ENCODE data around the gene MEIOSIN. TPM values are rescaled to one million over a fixed set of nuclear protein-coding genes. Genes with fewer than 3 reads are reported as not detected.

Gene MEIOSIN
- total and polyA plus RNA-seq, 9 of the 15 experiments (the other 6 are each of a cell fraction or from before 2014, with no cell fraction given): 0.06 to 2.0 (median 0.76) TPM

GRCh38 chr19:45739498-45740439 is 6.5 kb downstream of the MEIOSIN start (continued):
- TF ChIP-seq HBP1 (CRISPR knock-in tag; IDR thresholded peaks at IDR 0.05): no peak
- peak in 1 of 2 experiments; percentile 50; a peak in 1 of 4 replicates for TF ChIP-seq ARNT (IDR thresholded peaks at IDR 0.05)
- TF ChIP-seq MAZ (CRISPR knock-in tag; conservative IDR thresholded peaks at IDR 0.05 in 1 of 2, IDR thresholded peaks at IDR 0.05 in 1 of 2): 0 out of 4 replicates have a peak, but pooled peaks of 1 of the 2 experiments have one; percentile 19
- TF ChIP-seq RBM25 (IDR thresholded peaks at IDR 0.05; ENCODE audit: low read depth, low read length, severe bottlenecking): peak; percentile 96
- peak; percentile 43 for TF ChIP-seq HDAC2 (IDR thresholded peaks at IDR 0.05)
- TF ChIP-seq KLF16 (IDR thresholded peaks at IDR 0.05): no peak
- peak; percentile 29 for TF ChIP-seq BHLHE40 (IDR thresholded peaks at IDR 0.05; ENCODE audit: low read length)
- TF ChIP-seq RCOR1 (IDR thresholded peaks at IDR 0.05; ENCODE audit: borderline replicate concordance in 1 of 2, low read depth in 2 of 2, low read length in 2 of 2): peak in 1 of 2 experiments; percentile 80; a peak in 2 of 4 replicates
- TF ChIP-seq DNMT1 (IDR thresholded peaks at IDR 0.05): no peak
- TF ChIP-seq HNRNPH1 (optimal IDR thresholded peaks at IDR 0.05; ENCODE audit: low read depth, low read length): no peak
- peak; percentile 77 for TF ChIP-seq POLR2B (IDR thresholded peaks at IDR 0.05; ENCODE audit: low read depth, partially characterized antibody)
- no peak for TF ChIP-seq AFF1 (IDR thresholded peaks at IDR 0.05; ENCODE audit: low read depth in 1 of 2, partially characterized antibody in 2 of 2)
- TF ChIP-seq SMARCA4 (IDR thresholded peaks at IDR 0.05): 0 out of 2 replicates have a peak, but pooled peaks have one; percentile 36
- TF ChIP-seq ZNF253 (CRISPR knock-in tag; conservative IDR thresholded peaks at IDR 0.05): no peak
- peak; percentile 71 for TF ChIP-seq CEBPG (CRISPR knock-in tag; IDR thresholded peaks at IDR 0.05)
- TF ChIP-seq CEBPG (tag; conservative IDR thresholded peaks at IDR 0.05 in 1 of 2, IDR thresholded peaks at IDR 0.05 in 1 of 2): peak; percentile 88 to 91
- peak; percentile 58 for TF ChIP-seq HCFC1 (IDR thresholded peaks at IDR 0.05; ENCODE audit: low read depth, low read length)
- TF ChIP-seq ADNP (tag; IDR thresholded peaks at IDR 0.05): peak; percentile 66; the same call in 1 of the 2 replicates
- peak; percentile 74 for TF ChIP-seq BRD9 (IDR thresholded peaks at IDR 0.05; ENCODE audit: low read depth, partially characterized antibody)
- no peak for TF ChIP-seq HMG20B (CRISPR knock-in tag; IDR thresholded peaks at IDR 0.05)
- peak; percentile 52; the same call in 1 of the 2 replicates for TF ChIP-seq ELF1 (tag; IDR thresholded peaks at IDR 0.05)
- no peak for TF ChIP-seq SIN3A (IDR thresholded peaks at IDR 0.05; ENCODE audit: borderline replicate concordance in 2 of 2, control insufficient read depth in 1 of 2, low read depth in 2 of 2, low read length in 2 of 2)
- peak; percentile 27; the same call in 1 of the 2 replicates for TF ChIP-seq C11orf30 (IDR thresholded peaks at IDR 0.05; ENCODE audit: low read depth)
